EH (cell line): ENCODE data around the gene SIM2.

Source experiments
- DNase-seq: peaks from one replicate; pipeline ENCODE4 v3.0.0-alpha.2; 2015; ENCODE audit warnings: low read depth

Gene SIM2

DNA sequence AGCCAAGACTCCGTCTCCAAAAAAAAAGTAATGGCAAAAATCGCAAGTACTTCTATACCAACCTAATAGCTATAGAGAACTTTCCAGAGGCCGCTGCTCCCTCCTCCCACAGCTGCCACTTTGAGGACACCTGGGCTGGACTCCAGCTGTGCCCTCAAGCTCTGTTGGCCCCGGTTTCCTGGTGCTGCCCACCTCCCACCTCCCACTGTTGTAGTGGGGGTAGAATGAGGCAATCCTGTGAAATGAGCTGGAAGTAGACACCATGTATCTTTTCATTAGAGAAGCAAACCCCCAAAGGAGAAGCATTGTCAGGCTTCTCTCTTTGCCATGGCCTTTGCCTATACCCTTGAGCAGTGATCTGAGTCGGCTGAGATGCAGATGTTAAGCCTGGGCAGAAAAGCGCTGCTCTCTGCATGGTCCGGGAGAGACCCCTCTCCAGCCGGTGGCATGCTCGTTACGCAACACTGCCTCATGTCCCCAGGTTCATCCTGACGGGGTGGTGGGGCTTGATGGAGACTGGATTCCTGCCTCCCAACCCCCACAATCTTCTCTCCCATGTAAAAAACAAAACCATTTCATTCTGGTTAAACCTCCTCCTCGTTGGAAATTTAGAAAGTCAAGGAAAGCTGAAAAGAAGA is 39.7 kb downstream of the SIM2 start:
- DNase-seq: no peak

GRCh38 chr21:36741506-36741905 is 42.6 kb downstream of the SIM2 start:
- no peak for DNase-seq

DNA sequence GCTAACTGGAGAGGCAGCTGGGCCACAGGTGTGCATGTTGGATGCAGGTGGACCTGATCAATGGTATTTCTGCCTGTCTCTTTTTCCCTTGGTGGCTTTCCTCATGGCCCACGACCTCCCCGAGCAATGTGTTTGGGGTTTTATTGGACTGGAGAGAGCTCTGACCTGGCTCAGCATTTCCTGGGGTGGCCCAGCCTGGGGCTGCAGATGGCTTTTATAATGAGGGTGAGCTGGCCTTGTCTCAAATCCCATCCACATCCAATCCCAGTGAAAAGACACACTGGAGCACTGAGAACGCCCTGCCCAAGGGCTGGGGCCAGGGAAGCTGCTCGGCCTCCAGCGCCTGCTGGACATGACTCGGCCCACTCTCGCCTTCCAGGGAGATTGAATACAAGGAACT is 44.1 kb downstream of the SIM2 start:
- DNase-seq: no peak

DNA sequence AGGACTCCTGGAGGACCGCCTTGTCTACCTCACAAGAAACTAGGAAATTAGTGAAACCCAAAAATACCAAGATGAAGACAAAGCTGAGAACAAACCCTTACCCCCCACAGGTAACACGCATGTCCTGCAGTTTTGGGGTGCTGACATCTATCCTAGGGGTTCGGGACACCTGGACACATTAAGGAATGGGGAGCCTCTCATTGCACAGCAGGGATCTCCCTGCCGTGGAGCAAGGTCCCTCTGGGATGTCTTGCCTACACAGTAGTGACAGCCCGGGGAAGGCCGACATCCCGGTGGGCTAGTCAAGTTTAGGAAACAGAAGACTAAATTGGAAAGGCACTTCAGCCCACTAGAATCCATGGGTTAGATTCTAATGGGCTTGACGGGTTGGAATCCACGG is 44.5 kb downstream of the SIM2 start:
- DNase-seq: no peak

DNA sequence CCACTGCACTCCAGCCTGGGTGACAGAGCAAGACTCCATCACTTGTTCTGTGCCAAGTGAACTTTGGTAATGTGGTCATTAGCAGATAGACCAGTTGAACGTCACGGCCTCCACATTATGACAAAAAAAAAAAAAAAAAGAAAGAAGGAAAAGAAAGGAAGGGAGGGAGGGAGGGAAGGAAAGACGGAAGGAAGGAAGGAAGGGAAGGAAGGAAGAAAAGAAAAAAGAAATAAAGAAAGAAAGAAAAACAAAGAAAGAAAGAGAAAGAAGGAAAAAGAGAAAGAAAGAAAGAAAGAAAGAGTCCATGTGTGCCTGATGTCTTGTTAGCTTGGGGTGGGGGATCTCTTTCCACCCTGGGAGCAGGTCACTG is 45.3 kb downstream of the SIM2 start:
- DNase-seq: no peak

GRCh38 chr21:36744560-36745231 is 45.8 kb downstream of the SIM2 start:
- no peak for DNase-seq

DNA sequence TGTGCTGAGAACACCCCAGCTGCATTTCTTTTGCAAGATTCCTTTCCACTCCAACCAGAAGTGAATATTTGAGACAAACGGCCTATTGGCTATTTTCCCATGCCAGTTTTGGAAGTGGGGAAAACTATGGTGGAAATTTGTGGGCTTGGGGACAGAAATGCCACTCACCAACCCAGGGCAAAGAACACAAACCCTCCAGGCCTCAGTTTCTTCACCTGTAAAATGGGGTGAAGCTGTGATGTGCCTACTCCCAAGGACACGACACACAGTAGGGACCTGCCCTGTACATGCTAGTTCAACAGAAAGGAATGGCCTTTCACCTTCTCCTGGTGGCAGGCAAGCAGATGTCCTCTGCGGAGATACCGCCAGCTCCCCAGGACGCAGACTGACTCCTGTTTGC is 46.5 kb downstream of the SIM2 start:
- no peak for DNase-seq

DNA sequence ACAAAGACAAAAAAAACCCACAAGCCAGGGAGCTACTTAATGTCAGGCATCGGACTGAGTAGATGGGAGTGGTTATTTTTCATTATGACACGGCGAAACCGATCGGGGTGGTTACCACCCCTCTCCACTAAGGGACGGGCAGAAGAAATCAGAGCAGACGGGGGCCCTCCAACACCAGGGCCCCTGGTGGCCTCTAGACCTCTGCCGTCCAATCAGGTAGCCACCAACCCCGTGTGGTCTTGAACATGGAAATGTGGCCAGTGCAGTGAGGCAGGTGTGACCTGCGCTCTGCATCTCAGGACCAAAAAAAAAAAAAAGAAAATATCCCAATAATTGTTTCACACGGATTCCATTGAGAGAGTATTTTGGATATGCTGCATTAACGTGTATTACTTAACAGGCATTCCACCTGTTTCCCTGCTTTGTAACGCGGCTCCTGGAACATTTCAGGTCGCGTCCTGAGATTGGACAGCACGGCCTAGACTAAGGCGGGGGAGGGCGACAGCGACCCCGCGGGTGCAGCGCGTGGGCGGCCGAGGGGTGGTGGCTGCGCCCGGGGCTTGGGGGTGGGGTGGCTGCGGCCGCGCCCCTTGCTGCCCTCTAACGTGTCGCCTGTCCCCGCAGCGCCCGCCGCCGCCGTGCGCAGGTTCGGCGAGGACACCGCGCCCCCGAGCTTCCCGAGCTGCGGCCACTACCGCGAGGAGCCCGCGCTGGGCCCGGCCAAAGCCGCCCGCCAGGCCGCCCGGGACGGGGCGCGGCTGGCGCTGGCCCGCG is 48.3 kb downstream of the SIM2 start:
- no peak for DNase-seq

DNA sequence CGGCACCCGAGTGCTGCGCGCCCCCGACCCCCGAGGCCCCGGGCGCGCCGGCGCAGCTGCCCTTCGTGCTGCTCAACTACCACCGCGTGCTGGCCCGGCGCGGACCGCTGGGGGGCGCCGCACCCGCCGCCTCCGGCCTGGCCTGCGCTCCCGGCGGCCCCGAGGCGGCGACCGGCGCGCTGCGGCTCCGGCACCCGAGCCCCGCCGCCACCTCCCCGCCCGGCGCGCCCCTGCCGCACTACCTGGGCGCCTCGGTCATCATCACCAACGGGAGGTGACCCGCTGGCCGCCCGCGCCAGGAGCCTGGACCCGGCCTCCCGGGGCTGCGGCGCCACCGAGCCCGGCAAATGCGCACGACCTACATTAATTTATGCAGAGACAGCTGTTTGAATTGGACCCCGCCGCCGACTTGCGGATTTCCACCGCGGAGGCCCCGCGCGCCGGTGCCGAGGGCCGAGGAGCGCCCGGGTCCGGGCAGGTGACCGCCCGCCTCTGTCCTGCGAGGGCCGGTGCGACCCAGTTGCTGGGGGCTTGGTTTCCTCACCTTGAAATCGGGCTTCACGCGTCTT is 49.0 kb downstream of the SIM2 start:
- peak; percentile 45 for DNase-seq

GRCh38 chr21:36749935-36750575 is 51.1 kb downstream of the SIM2 start:
- DNase-seq: peak; percentile 23

DNA sequence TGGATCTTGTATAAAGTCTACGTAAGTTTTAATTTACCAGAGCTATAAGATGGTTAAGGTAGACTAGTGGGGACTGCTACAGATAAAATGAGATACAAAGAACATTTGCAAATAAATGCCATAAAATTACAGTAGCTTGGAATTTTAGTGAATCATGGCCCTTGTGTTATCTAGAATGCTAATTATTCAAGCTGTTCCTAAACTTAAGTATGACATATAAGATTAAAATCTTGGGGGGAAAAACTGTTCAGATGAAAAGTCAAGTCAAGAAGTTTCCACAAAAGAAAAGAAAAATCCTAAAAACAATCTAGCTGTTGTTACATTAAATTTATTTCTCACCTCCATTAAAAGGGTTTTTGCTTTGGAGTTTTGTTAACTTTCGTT is 51.7 kb downstream of the SIM2 start:
- DNase-seq: peak; percentile 25

- no peak for DNase-seq
These were observed 52.5 kb downstream of the SIM2 start for GRCh38 chr21:36751383-36751782.

DNA sequence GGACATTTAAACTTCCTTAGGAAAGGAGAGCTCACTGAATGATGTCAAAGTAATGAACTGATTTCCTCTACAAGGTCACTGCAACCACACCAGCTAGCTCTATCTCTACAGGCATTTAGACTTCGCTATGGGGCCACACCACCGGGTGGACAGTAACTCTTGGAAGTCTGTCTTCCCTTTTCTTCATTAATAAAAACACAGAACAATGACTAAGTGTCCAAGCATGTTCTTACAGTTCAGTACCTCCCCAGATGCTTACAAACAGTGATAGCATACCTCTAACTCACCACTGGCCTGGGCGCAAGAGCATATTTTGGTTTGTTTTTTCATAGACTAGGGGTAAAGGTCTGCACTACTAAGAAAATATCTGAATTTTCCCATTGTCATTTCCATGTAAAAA is 54.6 kb downstream of the SIM2 start:
- DNase-seq: peak; percentile 80

- peak; percentile 9 for DNase-seq
These were observed 55.5 kb downstream of the SIM2 start for GRCh38 chr21:36754241-36754898.

DNA sequence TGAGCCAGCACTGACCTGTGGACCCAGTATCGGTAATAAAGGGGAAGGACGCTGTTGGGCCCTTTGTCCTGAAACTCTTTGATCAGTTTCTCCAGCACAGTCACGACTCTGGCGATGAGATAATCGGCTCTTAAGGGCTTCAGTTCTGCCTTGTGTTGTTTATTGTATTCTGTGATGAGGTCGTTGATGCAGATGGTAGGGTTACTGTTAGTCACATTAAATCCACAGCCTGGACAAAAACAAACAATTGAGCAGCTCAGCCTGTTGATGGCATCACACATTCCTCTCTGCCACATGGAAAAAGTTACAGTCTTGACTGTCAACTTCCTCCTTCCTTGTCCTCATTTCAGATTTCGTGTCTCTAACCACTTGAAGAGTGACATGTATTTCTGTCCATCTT is 57.6 kb downstream of the SIM2 start:
- DNase-seq: peak; percentile 69

- DNase-seq: no peak
These were observed 58.3 kb downstream of the SIM2 start for GRCh38 chr21:36757196-36757595.

DNA sequence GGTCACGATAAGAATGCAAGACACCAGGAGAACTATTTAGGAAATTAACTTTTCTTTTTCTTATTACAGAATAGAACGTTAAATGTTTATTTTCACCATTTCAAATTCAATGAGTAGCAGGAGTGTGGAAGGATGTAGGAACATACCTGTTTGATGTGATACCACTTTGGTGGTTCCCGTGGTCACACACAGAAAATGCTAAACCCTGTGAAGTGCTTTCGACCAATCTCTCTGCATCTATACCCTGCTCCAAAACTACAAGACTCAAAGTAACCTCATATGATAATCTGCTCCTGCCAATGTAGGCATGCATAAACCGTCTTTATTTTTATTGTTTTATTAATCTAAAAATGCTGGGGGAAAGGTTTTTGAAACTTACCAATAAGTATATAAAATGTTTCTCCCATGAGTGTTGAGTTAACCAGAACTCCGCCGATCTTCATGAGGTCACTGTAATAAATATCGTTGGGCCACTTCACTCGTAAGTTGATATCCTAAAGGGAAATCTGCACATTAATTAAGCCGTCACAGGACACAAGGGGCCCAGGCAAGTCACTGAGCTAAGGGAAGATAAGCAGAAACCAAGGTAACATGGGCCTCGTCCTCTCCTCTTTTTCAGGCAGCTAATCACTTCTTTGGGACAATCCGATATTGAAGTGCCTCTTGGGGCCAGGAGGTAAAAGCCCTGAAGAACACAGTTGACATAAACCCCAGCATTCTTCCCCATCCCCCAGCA is 60.6 kb downstream of the SIM2 start:
- DNase-seq: no peak

- DNase-seq: no peak
These were observed 62.8 kb downstream of the SIM2 start for GRCh38 chr21:36761685-36762084.

DNA sequence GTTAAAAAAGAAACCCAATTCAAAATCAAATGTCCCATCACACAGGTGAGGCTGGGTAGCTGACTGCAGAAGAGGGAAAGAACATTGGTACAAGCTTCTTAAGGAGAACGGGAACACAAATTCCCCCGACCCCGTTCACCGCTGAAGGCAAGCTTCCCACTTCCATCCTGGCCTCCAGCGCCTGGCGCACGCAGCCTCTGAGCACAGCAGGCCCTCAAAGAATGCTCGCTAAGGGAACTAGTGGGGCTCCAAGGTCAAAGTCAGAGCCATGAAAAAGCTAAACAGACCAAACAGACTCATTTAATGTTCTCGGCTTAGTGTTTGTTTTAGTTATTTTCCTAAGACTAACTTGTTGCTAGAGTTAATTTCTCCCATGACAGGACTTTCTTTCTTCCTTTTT is 63.7 kb downstream of the SIM2 start:
- DNase-seq: no peak

DNA sequence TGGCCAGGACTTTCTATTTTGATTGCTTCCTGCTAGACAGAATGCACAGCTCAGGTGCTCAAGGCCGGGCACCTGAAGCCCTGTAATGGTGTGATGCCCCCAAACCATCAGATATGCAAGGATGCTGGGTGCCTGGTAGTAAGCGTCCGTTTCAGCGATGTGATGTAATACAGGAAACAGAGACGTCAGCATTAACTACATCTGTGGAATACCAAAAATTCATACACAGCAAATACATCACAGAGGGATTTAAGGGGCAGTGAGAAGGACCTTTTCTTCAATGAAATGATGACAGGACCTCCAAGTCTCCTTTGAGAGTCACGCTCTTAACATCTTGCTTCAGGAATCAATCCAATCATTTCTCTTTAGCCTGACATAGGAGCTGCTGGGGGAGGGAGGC is 64.4 kb downstream of the SIM2 start:
- DNase-seq: no peak

- no peak for DNase-seq
These were observed 66.3 kb downstream of the SIM2 start for GRCh38 chr21:36765229-36765628.
